H9 (cell line): ENCODE results near the gene NRK. TPM values are rescaled to one million over a fixed set of nuclear protein-coding genes. Genes with fewer than 3 reads are reported as not detected.

ENCODE experiments used
- DNase-seq: peaks from one replicate; pipeline ENCODE4 v3.0.0-alpha.2; 2017
- H2AFZ ChIP-seq: one replicate; pipeline ENCODE4 v1.6.1; 2013; ENCODE audit warnings: mild to moderate bottlenecking, low read length, control low read depth, moderate library complexity
- H2AK5ac ChIP-seq: 2 replicates; pipeline ENCODE4 v1.6.1; 2013; ENCODE audit warnings: low read length, control low read depth, mixed read lengths; ENCODE audit not compliant: insufficient read length
- H2BK120ac ChIP-seq: one replicate; pipeline ENCODE4 v1.6.1; 2013; ENCODE audit warnings: low read depth, mild to moderate bottlenecking, low read length, control low read depth, inconsistent platforms; ENCODE audit not compliant: poor library complexity, severe bottlenecking
- H2BK12ac ChIP-seq: 2 replicates; pipeline ENCODE4 v1.6.1; 2013; ENCODE audit warnings: low read length, control low read depth, mixed read lengths, low read depth; ENCODE audit not compliant: insufficient read length
- H2BK15ac ChIP-seq: 2 replicates; pipeline ENCODE4 v1.6.1; 2013; ENCODE audit warnings: low read depth, low read length, control low read depth
- H2BK20ac ChIP-seq: one replicate; pipeline ENCODE4 v1.6.1; 2013; ENCODE audit warnings: low read depth, mild to moderate bottlenecking, low read length, control low read depth, inconsistent platforms; ENCODE audit not compliant: poor library complexity, severe bottlenecking
- H2BK5ac ChIP-seq: 2 replicates; pipeline ENCODE4 v1.6.1; 2013; ENCODE audit warnings: low read length, control low read depth, mixed read lengths; ENCODE audit not compliant: insufficient read length
- H3K14ac ChIP-seq: 2 replicates; pipeline ENCODE4 v1.6.1; 2013; ENCODE audit warnings: low read length, control low read depth; ENCODE audit not compliant: insufficient read depth
- H3K18ac ChIP-seq: 2 replicates; pipeline ENCODE4 v1.6.1; 2013; ENCODE audit warnings: low read depth, mild to moderate bottlenecking, mixed read lengths, low read length, control low read depth; ENCODE audit not compliant: insufficient read length
- H3K23ac ChIP-seq: 2 replicates; pipeline ENCODE4 v1.6.1; 2013; ENCODE audit warnings: low read length, control low read depth, mixed read lengths, low read depth; ENCODE audit not compliant: insufficient read length
- H3K23me2 ChIP-seq: 2 replicates; pipeline ENCODE4 v1.6.1; 2013; ENCODE audit warnings: low read depth, mild to moderate bottlenecking, mixed read lengths, low read length, control low read depth; ENCODE audit not compliant: insufficient read length, poor library complexity, severe bottlenecking
- H3K27ac ChIP-seq: 2 replicates; pipeline ENCODE4 v1.5.1; 2013; ENCODE audit warnings: low read length, control low read depth, mixed read lengths, low read depth; ENCODE audit not compliant: insufficient read length
- H3K27me3 ChIP-seq: 2 replicates; pipeline ENCODE4 v1.6.1; 2013; ENCODE audit warnings: low read length, control low read depth, inconsistent platforms; ENCODE audit not compliant: insufficient read depth
- H3K4ac ChIP-seq: 2 replicates; pipeline ENCODE4 v1.6.1; 2013; ENCODE audit warnings: low read depth, mild to moderate bottlenecking, control low read depth, inconsistent platforms, low read length, moderate library complexity
- H3K4me1 ChIP-seq: 2 replicates; pipeline ENCODE4 v1.6.1; 2013; ENCODE audit warnings: low read length, control low read depth, inconsistent platforms; ENCODE audit not compliant: insufficient read depth
- H3K4me2 ChIP-seq: 2 replicates; pipeline ENCODE4 v1.6.1; 2013; ENCODE audit warnings: low read length, control low read depth, mixed read lengths; ENCODE audit not compliant: insufficient read length, insufficient read depth
- H3K56ac ChIP-seq: 2 replicates; pipeline ENCODE4 v1.6.1; 2013; ENCODE audit warnings: low read depth, mild to moderate bottlenecking, mixed read lengths, low read length, control low read depth; ENCODE audit not compliant: insufficient read length
- H3K79me1 ChIP-seq: 2 replicates; pipeline ENCODE4 v1.6.1; 2013; ENCODE audit warnings: low read depth, mild to moderate bottlenecking, moderate library complexity, low read length, control low read depth, inconsistent platforms; ENCODE audit not compliant: insufficient read depth, poor library complexity, severe bottlenecking
- H3K79me2 ChIP-seq: 2 replicates; pipeline ENCODE4 v1.6.1; 2013; ENCODE audit warnings: low read length, control low read depth, inconsistent platforms; ENCODE audit not compliant: insufficient read depth
- H3K9ac ChIP-seq: 2 replicates; pipeline ENCODE4 v1.6.1; 2013; ENCODE audit warnings: low read length, control low read depth, mixed read lengths; ENCODE audit not compliant: insufficient read length; ENCODE audit errors: extremely low read depth
- H3K9me3 ChIP-seq: one replicate; pipeline ENCODE4 v1.6.1; 2013; ENCODE audit warnings: low read depth, low read length, inconsistent platforms; ENCODE audit not compliant: control insufficient read depth
- H3T11ph ChIP-seq: one replicate; pipeline ENCODE4 v1.6.1; 2013; ENCODE audit warnings: mild to moderate bottlenecking, low read length, control low read depth, inconsistent platforms
- H4K20me1 ChIP-seq: one replicate; pipeline ENCODE4 v1.6.1; 2013; ENCODE audit not compliant: control insufficient read depth, insufficient read length, insufficient read depth
- H4K5ac ChIP-seq: 2 replicates; pipeline ENCODE4 v1.6.1; 2013; ENCODE audit warnings: low read depth, mild to moderate bottlenecking, mixed read lengths, low read length, control low read depth; ENCODE audit not compliant: insufficient read length
- H4K8ac ChIP-seq: replicated peaks from 2 replicates; pipeline ENCODE4 v1.6.1; 2013; ENCODE audit warnings: low read length, control low read depth, mixed read lengths, low read depth; ENCODE audit not compliant: insufficient read length
- H4K91ac ChIP-seq: 2 replicates; pipeline ENCODE4 v1.6.1; 2013; ENCODE audit warnings: low read depth, mild to moderate bottlenecking, moderate library complexity, mixed read lengths, low read length, control low read depth; ENCODE audit not compliant: insufficient read length
- H3K27ac Mint-ChIP-seq, 3 experiments: 2 replicates in 2 of 3; 3 replicates in 1 of 3; pipeline ENCODE4 v1.8.0; 2020 to 2021; ENCODE audit warnings: mixed read lengths in 3 of 3, mild to moderate bottlenecking in 1 of 3, moderate library complexity in 1 of 3
- H3K27me3 Mint-ChIP-seq: 2 replicates; pipeline ENCODE4 v1.8.0; 2021; ENCODE audit warnings: low read depth, mild to moderate bottlenecking, moderate library complexity, mixed read lengths
- H3K36me3 Mint-ChIP-seq, 3 experiments: 2 replicates in 2 of 3; 3 replicates in 1 of 3; pipeline ENCODE4 v1.8.0; 2020 to 2021; ENCODE audit warnings: low read depth in 3 of 3, mixed read lengths in 3 of 3; ENCODE audit not compliant: insufficient read depth in 1 of 3
- H3K4me1 Mint-ChIP-seq, 2 experiments: 2 replicates each; pipeline ENCODE4 v1.8.0; 2020; ENCODE audit warnings: mixed read lengths in 2 of 2
- H3K4me3 Mint-ChIP-seq, 2 experiments: 2 replicates in 1 of 2; 3 replicates in 1 of 2; pipeline ENCODE4 v1.8.0; 2020 to 2021; ENCODE audit warnings: mild to moderate bottlenecking in 2 of 2, mixed read lengths in 2 of 2, moderate library complexity in 1 of 2
- H3K9me3 Mint-ChIP-seq, 2 experiments: 2 replicates in 1 of 2; 3 replicates in 1 of 2; pipeline ENCODE4 v1.8.0; 2020; ENCODE audit warnings: mild to moderate bottlenecking in 2 of 2, mixed read lengths in 2 of 2, moderate library complexity in 1 of 2
- CTCF ChIP-seq: fragments of 200-600 bp; sonication (generic); conservative IDR thresholded peaks from 3 replicates; pipeline ENCODE4 v1.8.0; 2021; ENCODE audit warnings: antibody characterized with exemption, mild to moderate bottlenecking
- total RNA-seq: library from RNA; stranded (reverse); gene quantifications from 2 replicates; pipeline ENCODE4 v1.2.1, GENCODE V29; 2021

The NRK gene
- total RNA-seq, 1 experiment from 2014 or later, result 1.4 TPM

GRCh38 chrX:105773801-105774200, 48.5 kb upstream of the NRK start:
- Mint-ChIP-seq H3K4me3 (no peak overlapping the region), H3K9me3 (peaks cover 0 to 41% of the 10 kb centered on the region in 2 experiments; a peak in 2 of 5 replicates)
- H3T11ph ChIP-seq, result no peak overlapping the region

More at GRCh38 chrX:105773801-105774200, 48.5 kb upstream of the NRK start:
- H2BK5ac ChIP-seq, result no peak overlapping the region
- H2AK5ac ChIP-seq, result no peak overlapping the region
- peaks cover 0 to 6% (median 0%) of the 10 kb centered on the region in 3 experiments; a peak in 3 of 7 replicates for H3K36me3 Mint-ChIP-seq
- H4K8ac ChIP-seq, result no peak overlapping the region
- no peak for TF ChIP-seq CTCF
- no peak for DNase-seq
- no peaks in the 10 kb centered on the region for H3K4me1 ChIP-seq
- H3K9me3 ChIP-seq, result no peaks in the 10 kb centered on the region
- H3K27me3 Mint-ChIP-seq, result no peaks in the 10 kb centered on the region
- H3K4me2 ChIP-seq, result no peak overlapping the region
- no peak overlapping the region for H2BK12ac ChIP-seq
- H4K5ac ChIP-seq, result no peak overlapping the region
- no peak overlapping the region for H3K56ac ChIP-seq
- no peak overlapping the region for H4K91ac ChIP-seq
- H3K4me1 Mint-ChIP-seq, result no peaks in the 10 kb centered on the region
- H3K9ac ChIP-seq, result no peak overlapping the region
- H3K27me3 ChIP-seq, result no peaks in the 10 kb centered on the region
- H3K23ac ChIP-seq, result no peak overlapping the region
- H3K23me2 ChIP-seq, result no peaks in the 10 kb centered on the region
- H2BK120ac ChIP-seq, result no peak overlapping the region
- no peaks in the 10 kb centered on the region for H3K79me2 ChIP-seq
- H2AFZ ChIP-seq, result no peak overlapping the region
- H3K4ac ChIP-seq, result no peak overlapping the region
- no peaks in the 10 kb centered on the region for H3K79me1 ChIP-seq
- no peak overlapping the region for H3K27ac ChIP-seq
- no peak overlapping the region for H3K18ac ChIP-seq
- H4K20me1 ChIP-seq, result no peaks in the 10 kb centered on the region
- H3K14ac ChIP-seq, result no peak overlapping the region
- no peak overlapping the region for H2BK15ac ChIP-seq
- no peak overlapping the region for H3K27ac Mint-ChIP-seq
- H2BK20ac ChIP-seq, result no peak overlapping the region
